ENCODE data around the gene HSPB1. TPM values are rescaled to one million over a fixed set of nuclear protein-coding genes. Genes with fewer than 3 reads are reported as not detected.
"Not testable (repeated sequence)": the region's sequence is repeated elsewhere in the genome, so short reads cannot be mapped to it uniquely, and the experiment has no call there.

Gene HSPB1
- total RNA-seq (2014; rRNA removed; shearing (Covaris generic)) = 0.43 and 1.2 TPM in 2 replicates
- polyA plus RNA-seq (2015; cell fraction: cytosol; rRNA removed) = 3.5 and 11.5 TPM in 2 replicates
- 1.4 and 3.0 TPM in 2 replicates for polyA plus RNA-seq (2015; cell fraction: nucleus; rRNA removed)

- DNase-seq (ENCODE audit: low read depth) = no peak
Measured at GRCh38 chr7:76302347-76303201, at the start of gene HSPB1. Gene HSPB1, plus strand, starts transcription at chr7:76302673. Its CDS starts 40 bp downstream, at chr7:76302713.

GRCh38 chr7:76254781-76255180, 47.7 kb upstream of the HSPB1 start:
- DNase-seq (ENCODE audit: low read depth) = no peak

- DNase-seq (ENCODE audit: low read depth) = no peak
Measured at GRCh38 chr7:76257973-76258372, 44.5 kb upstream of the HSPB1 start.

- DNase-seq (ENCODE audit: low read depth) = no peak
Measured at GRCh38 chr7:76259124-76260093, 43.1 kb upstream of the HSPB1 start.

- DNase-seq (ENCODE audit: low read depth) = no peak
Measured at GRCh38 chr7:76260171-76260703, 42.2 kb upstream of the HSPB1 start.

GRCh38 chr7:76261329-76261728, 41.1 kb upstream of the HSPB1 start:
- DNase-seq (ENCODE audit: low read depth) = no peak

GRCh38 chr7:76261931-76262330, 40.5 kb upstream of the HSPB1 start:
- no peak for DNase-seq (ENCODE audit: low read depth)

GRCh38 chr7:76262683-76263402, 39.6 kb upstream of the HSPB1 start:
- peak; percentile 66 for DNase-seq (ENCODE audit: low read depth)

GRCh38 chr7:76265299-76265698, 37.2 kb upstream of the HSPB1 start:
- no peak for DNase-seq (ENCODE audit: low read depth)

GRCh38 chr7:76267107-76267893, 35.2 kb upstream of the HSPB1 start:
- no peak for DNase-seq (ENCODE audit: low read depth)

- no peak for DNase-seq (ENCODE audit: low read depth)
Measured at GRCh38 chr7:76267894-76268183, 34.6 kb upstream of the HSPB1 start.

- no peak for DNase-seq (ENCODE audit: low read depth)
Measured at GRCh38 chr7:76268376-76268775, 34.1 kb upstream of the HSPB1 start.

- no peak for DNase-seq (ENCODE audit: low read depth)
Measured at GRCh38 chr7:76269895-76270294, 32.6 kb upstream of the HSPB1 start.

- not testable (repeated sequence) for DNase-seq (ENCODE audit: low read depth)
Measured at GRCh38 chr7:76271384-76271783, 31.1 kb upstream of the HSPB1 start.

- DNase-seq (ENCODE audit: low read depth) = no peak
Measured at GRCh38 chr7:76272142-76272541, 30.3 kb upstream of the HSPB1 start.

GRCh38 chr7:76272851-76273497, 29.5 kb upstream of the HSPB1 start:
- DNase-seq (ENCODE audit: low read depth) = no peak

- no peak for DNase-seq (ENCODE audit: low read depth)
Measured at GRCh38 chr7:76273503-76273902, 29.0 kb upstream of the HSPB1 start.

GRCh38 chr7:76278540-76278939, 23.9 kb upstream of the HSPB1 start:
- DNase-seq (ENCODE audit: low read depth) = peak; percentile 13

GRCh38 chr7:76280408-76280807, 22.1 kb upstream of the HSPB1 start:
- no peak for DNase-seq (ENCODE audit: low read depth)
